ENCODE data around the gene SNORC.

The SNORC gene

DNA sequence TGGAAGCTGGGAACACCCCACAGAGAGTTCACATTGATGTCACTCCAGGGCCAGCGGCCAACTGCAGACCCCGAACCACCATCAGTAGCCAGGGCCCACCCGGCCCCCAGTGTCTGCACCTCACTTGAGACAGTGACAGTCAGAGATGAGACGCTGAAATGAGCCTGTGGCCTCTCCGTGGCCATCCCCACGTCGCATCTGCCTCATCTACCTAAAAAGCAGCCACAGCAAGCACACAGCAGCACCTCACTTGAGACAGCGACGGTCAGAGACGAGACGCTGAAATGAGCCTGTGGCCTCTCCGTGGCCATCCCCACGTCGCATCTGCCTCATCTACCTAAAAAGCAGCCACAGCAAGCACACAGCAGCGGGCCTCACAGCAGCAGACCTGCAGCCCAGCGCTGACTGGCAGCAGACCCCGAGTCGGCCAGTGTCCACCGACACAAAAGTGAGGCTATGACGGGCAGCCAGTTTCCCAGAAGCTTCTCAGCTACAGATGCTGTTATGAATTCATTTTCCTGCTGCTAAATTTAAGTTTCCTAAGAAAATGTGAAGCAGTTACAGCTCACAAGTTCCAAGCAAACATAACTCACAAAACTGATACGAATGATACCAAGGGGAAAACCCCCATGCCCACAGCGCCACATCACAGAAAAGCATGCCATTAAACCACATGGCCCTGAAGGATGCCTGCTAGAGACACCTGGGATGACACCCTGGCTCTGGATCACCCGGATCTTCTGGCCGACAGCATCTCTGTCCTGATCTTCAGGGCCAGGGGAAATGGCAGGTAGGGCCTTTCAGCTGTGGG, 27.7 kb downstream of the SNORC start:
- H3K4me3 ChIP-seq (ENCODE audit: severe bottlenecking): no peak overlapping the region
- TF ChIP-seq, protein P1, sequence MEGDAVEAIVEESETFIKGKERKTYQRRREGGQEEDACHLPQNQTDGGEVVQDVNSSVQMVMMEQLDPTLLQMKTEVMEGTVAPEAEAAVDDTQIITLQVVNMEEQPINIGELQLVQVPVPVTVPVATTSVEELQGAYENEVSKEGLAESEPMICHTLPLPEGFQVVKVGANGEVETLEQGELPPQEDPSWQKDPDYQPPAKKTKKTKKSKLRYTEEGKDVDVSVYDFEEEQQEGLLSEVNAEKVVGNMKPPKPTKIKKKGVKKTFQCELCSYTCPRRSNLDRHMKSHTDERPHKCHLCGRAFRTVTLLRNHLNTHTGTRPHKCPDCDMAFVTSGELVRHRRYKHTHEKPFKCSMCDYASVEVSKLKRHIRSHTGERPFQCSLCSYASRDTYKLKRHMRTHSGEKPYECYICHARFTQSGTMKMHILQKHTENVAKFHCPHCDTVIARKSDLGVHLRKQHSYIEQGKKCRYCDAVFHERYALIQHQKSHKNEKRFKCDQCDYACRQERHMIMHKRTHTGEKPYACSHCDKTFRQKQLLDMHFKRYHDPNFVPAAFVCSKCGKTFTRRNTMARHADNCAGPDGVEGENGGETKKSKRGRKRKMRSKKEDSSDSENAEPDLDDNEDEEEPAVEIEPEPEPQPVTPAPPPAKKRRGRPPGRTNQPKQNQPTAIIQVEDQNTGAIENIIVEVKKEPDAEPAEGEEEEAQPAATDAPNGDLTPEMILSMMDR (IDR thresholded peaks at IDR 0.05; ENCODE audit: poor library complexity, severe bottlenecking): no peak
- H3K27ac ChIP-seq (ENCODE audit: poor library complexity, severe bottlenecking): no peak overlapping the region
- H3K4me1 ChIP-seq (ENCODE audit: insufficient read depth, poor library complexity, severe bottlenecking): peaks cover 12% of the 10 kb centered on the region
- H3K9me3 ChIP-seq (ENCODE audit: severe bottlenecking): no peaks in the 10 kb centered on the region
- DNase-seq (ENCODE audit: low spot score) (no peak), ATAC-seq (ENCODE audit: low read depth) (no peak)
- no peaks in the 10 kb centered on the region for H3K36me3 ChIP-seq (ENCODE audit: low read depth)
- H3K27me3 ChIP-seq (ENCODE audit: insufficient read depth, poor library complexity, severe bottlenecking): no peaks in the 10 kb centered on the region

DNA sequence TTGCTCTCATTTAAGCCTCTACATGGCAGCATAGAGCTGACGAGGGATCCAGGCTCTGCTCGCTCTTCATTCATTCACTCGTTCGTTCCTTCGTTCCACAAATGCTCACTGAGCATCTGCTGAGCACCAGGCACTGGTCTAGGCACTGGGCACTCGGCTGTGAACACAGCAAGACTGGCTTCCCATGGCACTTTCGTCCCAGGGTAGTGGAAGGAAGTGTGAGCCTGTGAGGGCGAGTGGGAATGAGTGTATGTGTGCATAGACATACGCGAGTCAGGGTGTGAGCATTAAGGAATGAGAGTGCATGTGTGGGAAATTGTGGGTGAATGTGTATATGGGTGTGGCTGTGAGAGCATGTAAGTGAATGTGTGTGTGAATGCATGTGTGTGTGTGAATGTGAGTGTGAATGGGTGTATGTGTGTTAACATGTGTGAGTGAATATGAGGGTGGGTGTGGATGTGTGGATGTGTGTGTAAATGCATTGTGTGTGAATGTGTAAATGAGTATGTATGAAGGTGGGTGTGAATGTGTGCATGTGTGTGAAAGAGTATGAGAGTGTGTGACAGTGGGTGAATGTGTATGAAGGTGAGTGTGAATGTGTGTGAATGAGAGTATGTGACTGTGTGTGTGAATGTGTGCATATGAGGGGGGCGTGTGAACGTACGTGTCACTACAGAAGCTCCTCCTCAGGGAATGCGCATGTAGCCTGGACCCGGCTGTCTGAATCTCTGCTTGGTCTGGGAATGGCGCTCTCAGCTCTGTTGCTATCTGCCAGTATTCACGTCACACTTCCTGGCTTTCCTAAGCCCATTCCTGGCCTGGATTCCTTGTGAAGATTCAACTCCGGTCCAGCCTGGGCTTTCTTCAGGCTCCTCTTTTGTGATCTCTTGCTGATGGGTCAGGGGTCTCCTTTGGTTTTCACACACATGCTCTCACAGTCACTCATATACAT, 28.8 kb downstream of the SNORC start:
- H3K4me3 ChIP-seq (ENCODE audit: severe bottlenecking): no peak overlapping the region
- no peaks in the 10 kb centered on the region for H3K9me3 ChIP-seq (ENCODE audit: severe bottlenecking)
- H3K4me1 ChIP-seq (ENCODE audit: insufficient read depth, poor library complexity, severe bottlenecking): peaks cover 12% of the 10 kb centered on the region
- TF ChIP-seq, protein P1 (IDR thresholded peaks at IDR 0.05; ENCODE audit: poor library complexity, severe bottlenecking): no peak
- no peak overlapping the region for H3K27ac ChIP-seq (ENCODE audit: poor library complexity, severe bottlenecking)
- no peaks in the 10 kb centered on the region for H3K36me3 ChIP-seq (ENCODE audit: low read depth)
- ATAC-seq (ENCODE audit: low read depth): no peak
- DNase-seq (ENCODE audit: low spot score): no peak
- no peaks in the 10 kb centered on the region for H3K27me3 ChIP-seq (ENCODE audit: insufficient read depth, poor library complexity, severe bottlenecking)

DNA sequence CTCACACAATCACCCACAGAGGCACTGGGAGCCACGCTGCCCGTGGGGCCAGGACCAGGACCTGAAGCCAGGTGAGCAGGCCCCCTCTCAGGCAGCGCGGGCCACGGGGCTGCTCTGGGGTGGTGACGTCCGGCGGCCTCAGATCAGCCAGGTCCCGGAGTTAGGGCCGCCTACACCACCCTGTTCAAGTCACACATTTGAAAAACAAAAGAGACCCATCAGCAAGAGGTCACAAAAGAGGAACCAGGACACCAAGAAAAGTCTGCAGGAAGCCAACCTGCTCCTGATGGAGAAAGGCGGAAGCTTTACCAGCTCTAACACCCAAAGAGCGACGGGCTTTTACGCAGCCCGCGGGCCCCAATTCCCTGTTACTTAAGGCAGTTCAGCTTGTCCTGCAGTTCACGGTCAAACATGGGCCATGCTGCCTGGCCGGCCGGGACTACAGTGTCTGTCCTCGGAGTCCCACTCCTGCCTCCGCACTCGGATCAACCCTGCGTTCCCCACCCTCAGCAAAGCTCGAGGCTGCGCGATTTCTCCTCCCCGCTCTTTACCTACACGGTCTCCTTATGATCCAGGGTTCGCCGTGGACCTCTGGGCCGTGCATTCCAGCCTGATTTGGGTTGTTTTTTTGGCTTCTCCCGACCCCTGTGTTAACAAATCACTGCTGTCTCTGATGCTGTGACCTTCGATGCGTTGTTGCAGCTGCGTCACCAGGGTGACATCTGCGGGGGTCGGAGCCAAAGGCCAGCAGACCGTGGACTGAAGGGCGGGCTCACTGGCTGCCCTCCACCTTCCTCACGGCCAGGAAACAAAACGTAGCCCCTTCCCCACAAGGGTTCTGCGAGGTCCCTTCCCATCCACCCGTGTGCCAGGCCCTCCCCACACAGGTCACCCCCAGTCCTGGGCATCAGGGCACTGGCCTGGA, 31.0 kb downstream of the SNORC start:
- peak overlapping the region; percentile 63 for H3K27ac ChIP-seq (ENCODE audit: poor library complexity, severe bottlenecking)
- TF ChIP-seq, protein P1 (IDR thresholded peaks at IDR 0.05; ENCODE audit: poor library complexity, severe bottlenecking): no peak

DNA sequence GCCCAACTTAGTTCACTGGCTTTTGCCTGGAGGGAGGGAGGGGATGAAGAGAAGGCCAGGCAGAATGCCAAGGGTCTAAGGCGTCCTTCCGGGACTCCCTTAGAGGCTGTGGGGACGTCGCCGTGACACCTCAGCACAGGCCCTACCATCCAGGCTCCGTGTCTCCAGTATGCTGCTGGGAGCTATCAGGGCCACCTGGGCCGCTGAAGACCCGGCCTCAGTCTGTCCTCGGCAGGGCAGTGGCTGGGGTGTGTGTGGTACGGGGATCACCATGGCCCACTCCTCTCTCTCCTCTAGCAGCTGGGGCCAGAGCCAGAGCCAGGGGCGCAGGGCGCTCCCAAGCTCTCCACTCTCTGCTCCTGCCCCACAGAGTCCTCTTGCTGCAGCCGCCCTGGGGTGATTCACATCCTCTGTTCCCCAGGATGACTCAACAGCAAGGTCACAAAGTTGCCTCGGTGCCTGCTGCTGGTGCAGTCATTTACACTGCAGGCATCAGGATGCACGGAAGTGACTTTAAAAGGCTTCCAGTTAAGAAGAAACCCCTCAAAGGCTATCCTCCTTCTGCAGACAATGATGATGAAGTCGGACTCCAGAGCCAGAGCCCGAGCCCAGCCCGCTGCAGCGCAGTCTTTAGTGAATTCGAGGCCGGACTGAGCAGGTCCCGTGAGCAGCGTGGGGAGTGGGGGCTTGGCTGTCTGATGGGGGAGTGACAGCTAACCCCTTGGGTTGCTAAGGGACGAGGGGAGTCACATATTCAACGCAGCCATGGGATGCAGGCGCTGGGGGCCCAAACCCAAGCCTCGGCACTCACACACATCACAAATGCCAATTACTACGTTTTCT, 31.9 kb downstream of the SNORC start:
- TF ChIP-seq, protein P1 (IDR thresholded peaks at IDR 0.05; ENCODE audit: poor library complexity, severe bottlenecking): no peak
- Histone ChIP-seq H3K9me3 (ENCODE audit: severe bottlenecking) (no peaks in the 10 kb centered on the region), H3K27me3 (ENCODE audit: insufficient read depth, poor library complexity, severe bottlenecking) (no peaks in the 10 kb centered on the region), H3K27ac (ENCODE audit: poor library complexity, severe bottlenecking) (peak overlapping the region; percentile 63), H3K4me1 (ENCODE audit: insufficient read depth, poor library complexity, severe bottlenecking) (peaks cover 12% of the 10 kb centered on the region), H3K36me3 (ENCODE audit: low read depth) (no peaks in the 10 kb centered on the region), H3K4me3 (ENCODE audit: severe bottlenecking) (no peak overlapping the region)
- peak; percentile 83 for DNase-seq (ENCODE audit: low spot score)
- ATAC-seq (ENCODE audit: low read depth): peak; percentile 99

More for the DNA sequence above, 31.0 kb downstream of the SNORC start:
- Histone ChIP-seq H3K4me1 (ENCODE audit: insufficient read depth, poor library complexity, severe bottlenecking) (peaks cover 12% of the 10 kb centered on the region), H3K9me3 (ENCODE audit: severe bottlenecking) (no peaks in the 10 kb centered on the region), H3K4me3 (ENCODE audit: severe bottlenecking) (no peak overlapping the region), H3K27me3 (ENCODE audit: insufficient read depth, poor library complexity, severe bottlenecking) (no peaks in the 10 kb centered on the region), H3K36me3 (ENCODE audit: low read depth) (no peaks in the 10 kb centered on the region)
- ATAC-seq (ENCODE audit: low read depth) (no peak), DNase-seq (ENCODE audit: low spot score) (no peak)

All from RWPE2 (cell line).